Right ventricle myocardium superior (tissue), 1 donor: ENCODE measurements around the gene NPY4R2. TPM values are rescaled to one million over a fixed set of nuclear protein-coding genes. Genes with fewer than 3 reads are reported as not detected.
"Not testable (repeated sequence)": the region's sequence is repeated elsewhere in the genome, so short reads cannot be mapped to it uniquely, and the experiment has no call there.

Experiments
- ATAC-seq: fragments of 200-7000 bp; cut with Tn5 transposase; one replicate; pipeline ENCODE4 v1.9.1; 2020; ENCODE audit warnings: mild to moderate bottlenecking; ENCODE audit not compliant: poor library complexity
- DNase-seq: peaks from one replicate; pipeline ENCODE4 v3.0.0-alpha.2; 2020
- intact Hi-C: fragments of 100-400 bp; cut with DNase I; formaldehyde crosslinking; loops from one replicate; pipeline ENCODE4 v1.11.2; 2022
- total RNA-seq: library from RNA; stranded (reverse); fragmentation: NEBNext Ultra II Directional; extraction: Animal tissue kit (Norgen Biotek cat#: 25700); gene quantifications from one replicate; pipeline ENCODE4 v1.2.1, GENCODE V29; 2021
- donor health status: DM: no; HTN: yes; CAD: no; lungs with severe emphysema.

Gene NPY4R2
- total RNA-seq, 1 donor from 2014 or later: not detected

GRCh38 chr10:47972077-47972476 is 53.6 kb downstream of the NPY4R2 start:
- DNase-seq, intact Hi-C loops, ATAC-seq: not testable (repeated sequence)

Other genes with a start within 250 kb of the NPY4R2 start
- 0.89 TPM for gene SYT15B, start 155.1 kb upstream of the NPY4R2 start, total RNA-seq
- not detected for gene FAM25C, start 81.1 kb downstream of the NPY4R2 start, total RNA-seq